Panc1 (cell line): ENCODE measurements around the gene SPRTN. TPM values are rescaled to one million over a fixed set of nuclear protein-coding genes. Genes with fewer than 3 reads are reported as not detected.

Experiments
- ATAC-seq: fragments of 200-7000 bp; cut with Tn5 transposase; 2 replicates; pipeline ENCODE4 v1.9.1; 2020; ENCODE audit warnings: mild to moderate bottlenecking, moderate library complexity
- BruUV-seq: library from RNA; stranded (reverse); fragments of 400-500 nt; replicated peaks from 2 replicates; lab custom pipeline; 2021; lab: Mats Ljungman, UMichigan
- CTCF ChIA-PET: fragments of 300-600 bp; sonication (Branson Sonifier 250); formaldehyde crosslinking; loops from one replicate; lab custom pipeline; 2022; ENCODE audit warnings: antibody characterized with exemption; lab: Charles Lee
- POLR2A ChIA-PET: fragments of 300-600 bp; sonication (Branson Sonifier 250); formaldehyde crosslinking; loops from one replicate; lab custom pipeline; 2022; ENCODE audit warnings: antibody characterized with exemption; lab: Charles Lee
- DNase-seq: peaks from one replicate; pipeline ENCODE4 v3.0.0-alpha.2; 2010; ENCODE audit warnings: low read depth, low spot score
- H3K27ac ChIP-seq: 2 replicates; pipeline ENCODE4 v1.5.1; 2011; ENCODE audit warnings: mild to moderate bottlenecking, low read length, inconsistent platforms
- H3K27me3 ChIP-seq: fragments of 200-500 bp; sonication (Bioruptor generic); 2 replicates; pipeline ENCODE4 v1.6.0; 2014; ENCODE audit warnings: low read length, inconsistent platforms; ENCODE audit not compliant: control insufficient read depth, insufficient read depth
- H3K36me3 ChIP-seq: fragments of 200-500 bp; sonication (Bioruptor generic); 2 replicates; pipeline ENCODE4 v1.5.1; 2014; ENCODE audit warnings: inconsistent platforms, mild to moderate bottlenecking, low read length, moderate library complexity; ENCODE audit not compliant: control insufficient read depth, insufficient read depth
- H3K4me1 ChIP-seq: 2 replicates; pipeline ENCODE4 v1.5.1; 2011; ENCODE audit warnings: inconsistent platforms, mild to moderate bottlenecking, low read length, moderate library complexity; ENCODE audit not compliant: control insufficient read depth, insufficient read depth
- H3K4me3 ChIP-seq, 2 experiments: 2 replicates each; pipeline ENCODE4 v1.5.1; 2011 to 2012; ENCODE audit warnings: low read depth in 2 of 2, low read length in 2 of 2, mild to moderate bottlenecking in 2 of 2, inconsistent platforms in 1 of 2, moderate library complexity in 1 of 2
- H3K9me3 ChIP-seq: fragments of 200-500 bp; sonication (Bioruptor generic); 2 replicates; pipeline ENCODE4 v1.5.1; 2014; ENCODE audit warnings: low read depth, mild to moderate bottlenecking, inconsistent platforms, low read length, moderate library complexity; ENCODE audit not compliant: control insufficient read depth, insufficient read depth
- POLR2AphosphoS5 ChIP-seq: IDR thresholded peaks from 2 replicates; pipeline ENCODE4 v1.6.1; 2012; ENCODE audit warnings: mild to moderate bottlenecking, low read depth, low read length, moderate library complexity
- REST ChIP-seq, 2 experiments: IDR thresholded peaks; 2 replicates each; pipeline ENCODE4 v1.6.1; 2011 to 2012; ENCODE audit warnings: low read depth in 2 of 2, control low read depth in 1 of 2, low read length in 1 of 2, mild to moderate bottlenecking in 1 of 2, moderate library complexity in 1 of 2; ENCODE audit not compliant: insufficient read depth in 1 of 2
- SIN3A ChIP-seq: IDR thresholded peaks from 2 replicates; pipeline ENCODE4 v1.6.1; 2012; ENCODE audit warnings: low read depth, mild to moderate bottlenecking, low read length, moderate library complexity, borderline replicate concordance; ENCODE audit not compliant: insufficient read depth
- TCF7L2 ChIP-seq: IDR thresholded peaks from 2 replicates; pipeline ENCODE4 v1.6.1; 2011; ENCODE audit warnings: mild to moderate bottlenecking, low read depth, low read length, inconsistent platforms
- in situ Hi-C: cut with HindIII; loops from 2 replicates; pipeline ENCODE4 v1.10.0; 2016; ENCODE audit warnings: low sequenced_read_pairs, low pct_unique_long_range_greater_than_20kb
- intact Hi-C: fragments of 100-400 bp; cut with micrococcal nuclease; formaldehyde crosslinking; loops from one replicate; pipeline ENCODE4 v1.10.0; 2022; ENCODE audit not compliant: unreplicated experiment
- total RNA-seq: library from RNA; stranded (reverse); gene quantifications from one replicate; pipeline ENCODE4 v1.2.1, GENCODE V29; 2021; ENCODE audit not compliant: unreplicated experiment
- TF ChIP-seq, protein P1 (sequence below): fragments of 450-650 bp; IDR thresholded peaks from 2 replicates; pipeline ENCODE4 v1.5.1; 2017; ENCODE audit warnings: mild to moderate bottlenecking

The SPRTN gene
- total RNA-seq, 1 experiment from 2014 or later: 20.0 TPM

DNA sequence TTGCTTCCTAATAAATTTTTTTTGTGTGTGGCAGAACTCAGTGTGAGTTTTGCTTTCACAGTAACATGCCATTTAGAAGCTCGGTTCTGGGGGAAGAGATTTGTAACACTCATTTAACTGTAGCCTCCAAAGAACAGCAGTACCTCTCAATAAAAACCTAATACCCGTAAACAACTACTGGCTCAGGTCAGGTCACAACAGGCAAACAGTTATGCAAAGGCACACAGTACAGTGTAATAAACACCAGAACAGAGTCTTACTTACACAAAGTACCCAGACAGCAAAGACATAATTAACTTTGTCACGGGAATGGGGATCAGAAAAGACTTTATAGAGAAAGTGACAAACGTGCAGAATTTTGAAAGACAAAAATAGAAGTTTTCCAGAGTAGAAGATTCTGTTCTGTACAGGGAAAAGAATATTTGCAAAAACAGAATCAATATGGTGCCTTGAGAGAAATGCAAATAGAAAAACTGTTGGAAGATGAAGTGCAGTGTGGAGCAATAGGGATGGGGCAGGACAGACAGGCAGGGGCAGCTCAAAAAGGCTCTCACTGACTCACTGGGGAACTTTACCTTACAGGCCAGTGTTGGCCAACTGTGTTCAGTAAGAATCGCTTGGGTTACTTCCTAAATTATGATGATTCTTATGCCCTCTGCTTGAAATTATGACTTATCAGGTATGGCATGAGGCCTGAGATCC is 45.2 kb downstream of the SPRTN start:
- peaks cover 7% of the 10 kb centered on the region; the same call in 1 of the 2 replicates for H3K4me1 ChIP-seq
- ChIA-PET POLR2A (no interaction called here), CTCF (interaction anchor here (0.6 kb wide), 1 partner anchor 62 kb away, joined by 4 read pairs; no protein-coding TSS in a partner anchor)
- in situ Hi-C loops: no loop called here
- no peaks in the 10 kb centered on the region for H3K9me3 ChIP-seq
- DNase-seq (no peak), ATAC-seq (no peak)
- TF ChIP-seq SIN3A (no peak), POLR2AphosphoS5 (no peak), TCF7L2 (no peak), REST (IDR thresholded peaks at IDR 0.05; ENCODE audit: insufficient read depth in 1 of 2, low read depth in 2 of 2, low read length in 1 of 2) (no peak)
- TF ChIP-seq, protein P1, sequence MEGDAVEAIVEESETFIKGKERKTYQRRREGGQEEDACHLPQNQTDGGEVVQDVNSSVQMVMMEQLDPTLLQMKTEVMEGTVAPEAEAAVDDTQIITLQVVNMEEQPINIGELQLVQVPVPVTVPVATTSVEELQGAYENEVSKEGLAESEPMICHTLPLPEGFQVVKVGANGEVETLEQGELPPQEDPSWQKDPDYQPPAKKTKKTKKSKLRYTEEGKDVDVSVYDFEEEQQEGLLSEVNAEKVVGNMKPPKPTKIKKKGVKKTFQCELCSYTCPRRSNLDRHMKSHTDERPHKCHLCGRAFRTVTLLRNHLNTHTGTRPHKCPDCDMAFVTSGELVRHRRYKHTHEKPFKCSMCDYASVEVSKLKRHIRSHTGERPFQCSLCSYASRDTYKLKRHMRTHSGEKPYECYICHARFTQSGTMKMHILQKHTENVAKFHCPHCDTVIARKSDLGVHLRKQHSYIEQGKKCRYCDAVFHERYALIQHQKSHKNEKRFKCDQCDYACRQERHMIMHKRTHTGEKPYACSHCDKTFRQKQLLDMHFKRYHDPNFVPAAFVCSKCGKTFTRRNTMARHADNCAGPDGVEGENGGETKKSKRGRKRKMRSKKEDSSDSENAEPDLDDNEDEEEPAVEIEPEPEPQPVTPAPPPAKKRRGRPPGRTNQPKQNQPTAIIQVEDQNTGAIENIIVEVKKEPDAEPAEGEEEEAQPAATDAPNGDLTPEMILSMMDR: no peak
- H3K4me3 ChIP-seq: no peak overlapping the region
- no TSS peak for BruUV-seq
- H3K27ac ChIP-seq: no peak overlapping the region
- no peaks in the 10 kb centered on the region for H3K27me3 ChIP-seq
- no peaks in the 10 kb centered on the region for H3K36me3 ChIP-seq
- intact Hi-C loops: no loop called here

DNA sequence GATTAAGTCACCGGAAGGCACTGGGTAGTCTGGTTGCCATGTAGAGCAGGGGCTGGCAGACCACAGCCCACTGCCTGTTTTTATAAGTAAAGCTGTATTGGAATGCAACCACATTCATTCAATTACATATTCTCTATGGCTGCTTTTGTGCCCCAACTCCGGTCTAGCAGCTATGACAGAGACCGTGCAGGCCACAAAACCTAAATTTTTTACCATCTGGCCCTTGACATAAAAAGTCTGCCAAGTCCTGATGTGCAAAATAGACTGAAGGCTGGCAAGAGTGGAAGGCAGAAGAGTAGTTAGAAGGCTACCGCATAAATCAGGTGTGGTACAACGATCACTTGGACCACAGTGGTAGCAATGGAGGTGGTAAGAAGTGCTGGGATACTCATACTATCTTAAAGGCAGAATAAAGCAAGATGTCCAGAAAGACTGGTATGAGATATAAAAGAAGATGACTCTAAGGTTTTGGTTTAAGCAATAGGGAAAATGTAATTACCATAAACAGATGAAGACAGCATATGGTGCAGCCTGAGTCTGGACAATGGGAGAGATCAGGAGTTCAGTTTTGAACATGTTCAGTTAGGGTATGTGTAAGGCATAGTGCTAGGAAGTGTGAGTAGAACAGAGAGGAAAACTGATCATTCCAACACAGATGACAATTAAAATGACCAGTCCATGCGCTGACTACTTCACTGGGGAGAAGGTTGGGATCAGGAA is 46.8 kb downstream of the SPRTN start:
- no peak for TF ChIP-seq REST (IDR thresholded peaks at IDR 0.05; ENCODE audit: insufficient read depth in 1 of 2, low read depth in 2 of 2, low read length in 1 of 2)
- TF ChIP-seq, protein P1: no peak
- TF ChIP-seq POLR2AphosphoS5: no peak
- TF ChIP-seq TCF7L2: no peak
- TF ChIP-seq SIN3A: no peak
- DNase-seq (no peak), ATAC-seq (0 out of 2 replicates have a peak, but pooled peaks have one; percentile 43)
- CTCF ChIA-PET: no interaction called here
- no peaks in the 10 kb centered on the region for H3K9me3 ChIP-seq
- H3K27me3 ChIP-seq: no peaks in the 10 kb centered on the region
- POLR2A ChIA-PET: no interaction called here
- H3K27ac ChIP-seq: no peak overlapping the region
- peaks cover 7% of the 10 kb centered on the region; the same call in 1 of the 2 replicates for H3K4me1 ChIP-seq
- intact Hi-C loops: no loop called here
- BruUV-seq: no TSS peak
- in situ Hi-C loops: no loop called here
- H3K4me3 ChIP-seq: no peak overlapping the region
- H3K36me3 ChIP-seq: no peaks in the 10 kb centered on the region
